Stimulated activated naive CD4-positive, alpha-beta T cell (primary cell): ENCODE results near the gene ACVRL1.

Experiments
- DNase-seq, 6 experiments: peaks; one replicate each; lab custom pipeline; 2025; lab: John Stamatoyannopoulos, UW

Gene ACVRL1

GRCh38 chr12:51907083-51907855 is at the start of gene ACVRL1:
TSS of gene ACVRL1 (plus strand) at chr12:51907504. CDS start at chr12:51912475, 4,971 bp downstream.
- DNase-seq = no peak

- DNase-seq = no peak
Observed at GRCh38 chr12:51860986-51861385, 46.3 kb upstream of the ACVRL1 start.

- no peak for DNase-seq
Observed at GRCh38 chr12:51862947-51863346, 44.4 kb upstream of the ACVRL1 start.

- no peak for DNase-seq
Observed at GRCh38 chr12:51863363-51863932, 43.9 kb upstream of the ACVRL1 start.

- peak in 2 of 6 experiments; percentile 4 to 12 for DNase-seq
Observed at GRCh38 chr12:51863933-51864832, 43.1 kb upstream of the ACVRL1 start.

GRCh38 chr12:51864833-51865670 is 42.3 kb upstream of the ACVRL1 start:
- no peak for DNase-seq

- no peak for DNase-seq
Observed at GRCh38 chr12:51865757-51866270, 41.5 kb upstream of the ACVRL1 start.

- DNase-seq = no peak
Observed at GRCh38 chr12:51866324-51866723, 41.0 kb upstream of the ACVRL1 start.

GRCh38 chr12:51866762-51867161 is 40.5 kb upstream of the ACVRL1 start:
- no peak for DNase-seq

GRCh38 chr12:51867371-51867770 is 39.9 kb upstream of the ACVRL1 start:
- no peak for DNase-seq

- no peak for DNase-seq
Observed at GRCh38 chr12:51867796-51868428, 39.4 kb upstream of the ACVRL1 start.

GRCh38 chr12:51868821-51869495 is 38.3 kb upstream of the ACVRL1 start:
- no peak for DNase-seq

GRCh38 chr12:51869496-51869865 is 37.8 kb upstream of the ACVRL1 start:
- DNase-seq = no peak

- DNase-seq = no peak
Observed at GRCh38 chr12:51869931-51870330, 37.4 kb upstream of the ACVRL1 start.

- no peak for DNase-seq
Observed at GRCh38 chr12:51870504-51870903, 36.8 kb upstream of the ACVRL1 start.

GRCh38 chr12:51871126-51871525 is 36.2 kb upstream of the ACVRL1 start:
- no peak for DNase-seq

GRCh38 chr12:51871918-51872688 is 35.2 kb upstream of the ACVRL1 start:
- DNase-seq = no peak

- no peak for DNase-seq
Observed at GRCh38 chr12:51872689-51872981, 34.7 kb upstream of the ACVRL1 start.

- no peak for DNase-seq
Observed at GRCh38 chr12:51873251-51873994, 33.9 kb upstream of the ACVRL1 start.
